HG03280 (cell line): ENCODE results near the gene FLACC1.
"Not testable (repeated sequence)": the region's sequence is repeated elsewhere in the genome, so short reads cannot be mapped to it uniquely, and the experiment has no call there.

ENCODE experiments used
- ATAC-seq: cut with Tn5 transposase; IDR thresholded peaks from one replicate; pipeline ENCODE4 v1.9.1; 2021; ENCODE audit warnings: mild to moderate bottlenecking, moderate library complexity; ENCODE audit not compliant: unreplicated experiment

FLACC1 gene

DNA sequence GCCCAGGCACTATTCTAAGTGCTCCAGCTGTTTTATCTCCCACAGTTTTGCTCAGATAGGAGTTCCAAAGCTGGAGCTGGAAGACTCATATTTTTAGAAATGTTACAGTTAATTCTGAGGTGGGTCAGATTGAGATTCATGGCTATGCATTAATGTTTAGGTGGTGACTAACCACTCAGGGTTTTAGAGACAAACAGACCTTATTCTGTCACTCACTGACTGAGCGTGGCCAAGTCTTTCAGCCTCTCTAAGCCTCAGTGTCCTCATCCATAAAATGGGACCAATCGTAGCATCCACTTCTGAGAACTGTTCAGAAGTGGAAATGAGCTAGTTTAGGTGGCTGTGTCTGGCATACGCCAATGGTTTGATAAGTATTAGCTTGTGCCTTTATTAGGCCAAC, 101.1 kb downstream of the FLACC1 start:
- no peak for ATAC-seq

DNA sequence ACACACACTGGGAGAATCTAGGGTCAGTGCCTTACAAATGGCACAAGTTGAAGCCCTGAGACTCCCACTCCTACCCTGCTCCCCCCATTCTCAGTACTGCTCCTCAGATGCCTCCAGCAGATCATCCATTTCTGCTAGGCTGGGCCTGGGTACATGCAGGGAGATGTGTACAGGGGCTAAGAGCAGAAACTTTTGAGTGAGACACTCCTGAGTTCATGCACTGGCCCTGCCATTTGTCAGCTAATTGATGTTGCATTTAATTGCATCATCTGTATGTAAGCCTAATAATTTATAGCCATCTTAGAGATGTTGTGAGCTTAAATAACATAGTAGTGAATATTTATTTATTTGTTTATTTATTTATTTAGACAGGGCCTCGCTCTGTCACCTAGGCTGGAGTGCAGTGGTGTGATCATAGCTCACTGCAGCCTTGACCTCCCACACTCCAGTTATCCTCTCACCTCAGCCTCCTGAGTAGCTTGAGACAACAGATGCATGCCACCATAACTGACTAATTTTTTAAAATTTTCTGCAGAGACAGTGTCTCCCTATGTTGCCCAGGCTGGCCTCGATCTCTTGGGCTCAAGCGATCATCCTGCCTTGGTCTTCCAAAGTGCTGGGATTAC, 101.6 kb downstream of the FLACC1 start:
- ATAC-seq, result no peak

DNA sequence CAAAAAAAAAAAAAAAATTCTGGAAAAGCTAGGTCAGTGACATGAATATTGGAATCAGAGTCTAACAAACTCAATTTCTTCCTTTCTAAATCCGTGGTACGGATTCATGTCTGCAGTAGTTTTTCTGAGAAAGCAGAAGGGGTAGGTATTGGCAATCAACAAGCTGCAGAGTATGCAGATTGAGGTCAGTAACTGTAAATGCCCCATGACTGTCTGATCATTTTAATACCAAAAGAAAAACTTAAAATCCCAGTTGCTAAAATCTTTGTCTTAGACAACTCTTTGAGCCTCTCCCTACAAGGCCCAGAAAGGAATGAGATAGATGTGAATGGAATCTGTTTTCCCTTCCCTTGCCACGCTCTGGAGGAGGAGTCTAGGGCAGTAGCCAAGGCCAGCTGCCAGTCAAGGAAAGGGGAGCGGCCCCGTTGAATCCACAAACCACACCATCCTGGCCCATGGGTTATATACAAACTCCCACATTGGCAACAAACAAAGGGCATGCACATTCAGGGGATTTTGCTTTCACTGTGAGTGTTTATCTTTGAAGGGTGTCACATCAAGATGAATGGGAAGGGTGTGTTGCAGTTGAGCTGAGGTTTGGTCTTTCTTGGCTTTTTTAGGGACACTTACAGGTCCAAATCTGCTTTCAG, 102.9 kb downstream of the FLACC1 start:
- no peak for ATAC-seq

DNA sequence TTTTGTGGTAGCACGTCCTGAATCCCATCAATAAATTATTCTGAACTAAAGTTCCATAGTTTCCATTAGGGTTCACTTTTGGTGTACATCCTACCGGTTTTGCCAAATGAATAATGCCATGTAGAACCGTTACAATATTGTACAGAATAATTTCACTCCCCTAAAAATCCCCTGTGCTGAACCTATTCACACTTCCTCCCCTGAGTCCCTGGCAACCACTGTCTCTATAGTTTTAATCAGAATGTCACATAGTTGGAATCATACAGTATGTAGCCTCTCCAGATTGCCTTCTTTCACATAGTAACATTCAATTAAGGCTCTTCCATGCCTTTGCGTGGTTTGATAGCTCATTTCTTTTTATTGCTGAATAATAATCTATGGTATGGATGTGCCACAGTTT, 106.4 kb downstream of the FLACC1 start:
- ATAC-seq, result no peak

DNA sequence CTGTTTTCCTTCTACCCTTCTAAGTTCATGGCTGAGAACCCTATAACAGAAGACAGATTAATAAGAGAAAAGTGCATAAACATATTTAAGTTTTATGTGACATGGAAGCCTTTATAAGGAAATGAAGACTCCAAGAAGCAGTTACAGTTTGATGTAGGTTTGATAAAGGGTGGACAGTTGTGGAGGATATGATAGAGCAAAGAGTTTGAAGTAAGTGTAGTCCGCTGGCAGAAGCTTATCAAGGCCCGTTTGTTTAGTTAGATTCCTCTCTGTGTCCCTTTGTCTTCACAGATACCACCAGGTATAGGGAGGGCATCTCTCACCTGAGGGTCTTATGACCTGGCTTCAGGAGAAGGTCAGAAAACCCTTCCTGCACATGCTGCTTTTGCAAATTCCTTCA, 107.3 kb downstream of the FLACC1 start:
- no peak for ATAC-seq

DNA sequence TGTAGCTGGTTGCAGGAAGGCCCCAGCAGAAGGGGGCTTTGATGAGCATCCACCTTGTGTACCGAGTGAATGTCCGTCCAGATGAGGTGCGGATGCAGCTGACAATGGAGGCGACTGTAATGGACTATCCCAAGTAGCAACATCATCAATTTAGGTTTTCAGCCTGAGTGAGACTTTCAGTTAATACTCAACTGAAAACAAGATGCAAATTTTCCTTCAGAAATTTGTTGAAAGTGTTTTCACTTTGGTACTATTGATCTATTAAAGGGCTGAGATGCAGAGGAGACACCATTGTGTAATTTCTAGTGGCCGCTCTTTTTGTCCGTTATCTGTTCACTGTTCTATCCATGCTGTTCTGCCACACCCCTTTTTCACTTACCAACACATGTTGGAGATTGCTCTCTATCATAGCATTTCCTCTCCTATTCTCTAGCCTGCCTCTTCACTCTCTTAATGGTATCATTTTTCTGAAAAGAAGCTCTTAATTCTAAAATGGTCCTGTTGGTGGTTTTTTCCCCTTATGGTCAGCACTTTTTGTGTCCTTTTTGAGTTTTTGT, 108.8 kb downstream of the FLACC1 start:
- ATAC-seq, result no peak

DNA sequence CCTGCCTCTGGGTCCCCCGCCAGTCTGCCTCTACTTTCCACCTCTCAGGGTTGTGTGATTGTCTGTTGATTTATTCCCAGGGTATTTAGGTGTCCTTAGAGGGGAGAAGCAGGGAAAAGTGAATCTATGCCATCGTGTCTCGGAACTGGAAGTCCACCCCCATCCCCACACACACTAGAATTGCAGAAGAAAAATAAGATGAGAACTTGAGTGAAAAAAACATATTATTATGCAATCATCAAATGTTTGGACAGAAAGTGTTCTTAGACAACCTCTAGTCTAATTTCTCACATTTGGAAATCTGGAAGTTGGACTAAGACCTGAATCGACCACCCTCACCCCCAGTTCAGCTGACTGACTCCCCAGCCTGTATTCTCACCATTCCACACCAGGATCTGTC, 110.9 kb downstream of the FLACC1 start:
- ATAC-seq, result no peak

DNA sequence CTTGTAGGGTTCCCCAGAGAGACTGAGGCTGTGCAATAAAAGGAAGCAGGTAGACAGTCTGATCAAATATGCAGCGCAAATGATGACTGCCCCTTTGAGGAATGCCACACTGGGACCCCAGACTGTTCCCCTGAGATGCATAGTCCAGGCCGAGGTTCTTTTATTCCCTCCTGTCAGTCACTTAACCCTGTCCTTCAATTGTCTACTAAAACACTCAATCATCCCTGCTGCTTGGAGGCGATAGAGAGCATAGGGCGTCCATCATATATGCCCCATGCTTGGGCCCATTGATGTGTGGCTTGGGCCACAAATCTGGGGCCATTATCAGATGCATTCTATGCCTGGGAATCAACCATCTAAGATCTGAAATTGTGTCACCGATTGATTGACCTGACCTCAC, 112.3 kb downstream of the FLACC1 start:
- no peak for ATAC-seq

DNA sequence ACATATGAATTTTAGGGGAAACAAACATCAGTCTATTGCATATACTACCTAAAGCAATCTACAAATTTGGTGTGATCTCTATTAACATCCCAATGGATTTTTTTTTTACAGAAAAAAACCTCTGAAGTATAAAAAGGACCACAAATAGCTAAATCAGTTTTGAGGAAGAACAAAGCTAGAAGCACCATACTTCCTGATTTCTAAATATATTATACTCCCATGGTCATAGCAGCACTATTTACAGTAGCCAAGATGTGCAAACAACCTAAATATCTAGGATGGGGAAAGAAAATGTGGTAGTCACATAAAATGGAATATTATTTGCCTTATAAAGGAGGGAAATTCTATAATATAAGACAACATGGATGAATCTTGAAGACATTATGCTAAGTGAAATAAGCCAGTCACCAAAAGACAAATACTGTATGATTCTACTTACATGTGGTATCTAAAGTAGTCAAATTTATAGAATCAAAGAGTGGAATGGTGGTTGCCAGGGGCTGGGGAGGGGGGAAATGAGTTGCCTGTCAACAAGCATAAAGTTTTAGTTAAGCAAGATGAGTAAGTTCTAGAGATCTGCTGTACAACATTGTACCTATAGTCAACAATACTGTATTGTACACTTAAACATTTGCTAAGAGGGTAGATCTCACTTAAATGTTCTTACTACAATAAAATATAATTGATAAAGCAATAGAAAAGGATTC, 114.4 kb downstream of the FLACC1 start:
- ATAC-seq, result no peak

DNA sequence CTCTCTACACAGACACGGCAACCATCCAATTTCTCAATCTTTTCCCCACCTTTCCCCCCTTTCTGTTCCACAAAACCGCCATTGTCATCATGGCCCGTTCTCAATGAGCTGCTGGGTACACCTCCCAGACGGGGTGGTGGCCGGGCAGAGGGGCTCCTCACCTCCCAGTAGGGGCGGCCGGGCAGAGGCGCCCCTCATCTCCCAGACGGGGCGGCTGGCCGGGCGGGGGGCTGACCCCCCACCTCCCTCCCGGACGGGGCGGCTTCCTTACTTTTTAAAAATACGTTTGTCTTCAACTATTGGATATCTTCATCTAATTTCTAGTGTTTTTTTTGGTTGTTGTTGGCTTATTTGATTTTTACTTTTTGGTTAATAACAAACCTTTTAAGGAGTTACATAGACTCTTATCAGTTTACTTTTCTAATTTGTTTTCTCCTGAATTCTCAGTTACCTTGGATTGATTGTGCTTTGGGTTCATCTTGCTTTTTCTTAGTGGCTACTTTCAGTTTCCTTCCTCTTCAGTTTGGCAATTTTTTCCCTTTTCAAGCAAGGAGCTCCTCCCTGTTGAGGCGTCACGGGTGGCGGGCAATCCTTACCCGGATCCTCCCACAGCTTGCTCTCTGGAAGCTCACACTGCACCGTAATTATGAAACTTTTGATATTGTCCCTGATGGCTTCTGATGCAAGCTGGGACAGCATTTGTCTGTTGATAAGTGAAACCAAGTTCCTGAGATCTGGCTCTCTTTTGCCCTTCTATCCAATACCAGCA, 117.8 kb downstream of the FLACC1 start:
- ATAC-seq, result not testable (repeated sequence)
